ENCODE results near the gene DOP1A. TPM values are rescaled to one million over a fixed set of nuclear protein-coding genes. Genes with fewer than 3 reads are reported as not detected.

Gene DOP1A
- total RNA-seq, 1 experiment from 2014 or later, result 17.0 TPM

- H3K79me1 ChIP-seq (ENCODE audit: insufficient read depth, low read depth, low read length, poor library complexity, severe bottlenecking), result no peaks in the 10 kb centered on the region
- no peak overlapping the region for H3T11ph ChIP-seq (ENCODE audit: low read length)
- Mint-ChIP-seq H3K9me3 (no peaks in the 10 kb centered on the region), H3K27me3 (ENCODE audit: low read depth) (no peaks in the 10 kb centered on the region), H3K36me3 (ENCODE audit: insufficient read depth in 1 of 3, low read depth in 3 of 3) (peaks cover 1 to 23% (median 21%) of the 10 kb centered on the region in 3 experiments; a peak in 5 of 7 replicates), H3K4me1 (no peaks in the 10 kb centered on the region), H3K4me3 (no peak overlapping the region), H3K27ac (no peak overlapping the region)
- no peak overlapping the region for H3K4me2 ChIP-seq (ENCODE audit: insufficient read depth, insufficient read length, low read length)
- no peak overlapping the region for H2BK12ac ChIP-seq (ENCODE audit: insufficient read length, low read depth, low read length)
- H4K20me1 ChIP-seq (ENCODE audit: control insufficient read depth, insufficient read depth, insufficient read length), result no peaks in the 10 kb centered on the region
- H3K4ac ChIP-seq (ENCODE audit: low read depth, low read length), result no peak overlapping the region
- no peak overlapping the region for H3K18ac ChIP-seq (ENCODE audit: insufficient read length, low read depth, low read length)
- H3K9ac ChIP-seq (ENCODE audit: extremely low read depth, insufficient read length, low read length), result no peak overlapping the region
- H3K9me3 ChIP-seq (ENCODE audit: control insufficient read depth, low read depth, low read length), result no peaks in the 10 kb centered on the region
- H3K4me1 ChIP-seq (ENCODE audit: insufficient read depth, low read length), result no peaks in the 10 kb centered on the region
- no peak overlapping the region for H2AK5ac ChIP-seq (ENCODE audit: insufficient read length, low read length)
- no peak overlapping the region for H2BK15ac ChIP-seq (ENCODE audit: low read depth, low read length)
- no peak overlapping the region for H2BK120ac ChIP-seq (ENCODE audit: low read depth, low read length, poor library complexity, severe bottlenecking)
- H3K27ac ChIP-seq (ENCODE audit: insufficient read length, low read depth, low read length), result no peak overlapping the region
- H2BK5ac ChIP-seq (ENCODE audit: insufficient read length, low read length), result no peak overlapping the region
- H3K23me2 ChIP-seq (ENCODE audit: insufficient read length, low read depth, low read length, poor library complexity, severe bottlenecking), result no peaks in the 10 kb centered on the region
- H2AFZ ChIP-seq (ENCODE audit: low read length), result no peak overlapping the region
- H3K27me3 ChIP-seq (ENCODE audit: insufficient read depth, low read length), result no peaks in the 10 kb centered on the region
- no peak overlapping the region for H3K14ac ChIP-seq (ENCODE audit: insufficient read depth, low read length)
- no peak overlapping the region for H2BK20ac ChIP-seq (ENCODE audit: low read depth, low read length, poor library complexity, severe bottlenecking)
- no peak overlapping the region for H3K23ac ChIP-seq (ENCODE audit: insufficient read length, low read depth, low read length)
- no peak overlapping the region for H4K8ac ChIP-seq (replicated peaks; ENCODE audit: insufficient read length, low read depth, low read length)
- no CpG with 5 or more reads among the region's 3 CpGs for WGBS (ENCODE audit: extremely low coverage, insufficient read length, low lambda C conversion rate)
- no peak overlapping the region for H4K91ac ChIP-seq (ENCODE audit: insufficient read length, low read depth, low read length)
- H3K56ac ChIP-seq (ENCODE audit: insufficient read length, low read depth, low read length), result no peak overlapping the region
- H3K79me2 ChIP-seq (ENCODE audit: insufficient read depth, low read length), result no peaks in the 10 kb centered on the region
- TF ChIP-seq CTCF (conservative IDR thresholded peaks at IDR 0.05), result no peak
- no peak overlapping the region for H4K5ac ChIP-seq (ENCODE audit: insufficient read length, low read depth, low read length)
- DNase-seq, result no peak
Observed at GRCh38 chr6:83138758-83139157, 71.3 kb downstream of the DOP1A start.

All from H9 (cell line).